Liver (tissue), 9 donors: ENCODE results near the gene NOL4L. TPM values are rescaled to one million over a fixed set of nuclear protein-coding genes. Genes with fewer than 3 reads are reported as not detected.

Experiments
- DNase-seq: peaks from one replicate; pipeline ENCODE4 v3.0.0-alpha.2; 2017; ENCODE audit warnings: low spot score
- H3K27ac ChIP-seq, 2 donors: one replicate each; pipeline ENCODE4 v1.7.0; 2013; ENCODE audit warnings: inconsistent platforms in 2 of 2, low read length in 2 of 2, control low read depth in 1 of 2, low read depth in 1 of 2, mild to moderate bottlenecking in 1 of 2
- H3K27me3 ChIP-seq, 4 donors: one replicate each; pipeline versions ENCODE4 v1.6.1 to v1.7.0; 2013; ENCODE audit warnings: low read length in 3 of 4, inconsistent platforms in 1 of 4, mild to moderate bottlenecking in 1 of 4, moderate library complexity in 1 of 4; ENCODE audit not compliant: control insufficient read depth in 4 of 4, insufficient read depth in 4 of 4
- H3K36me3 ChIP-seq, 4 donors: one replicate each; pipeline versions ENCODE4 v1.6.1 to v1.7.0; 2013; ENCODE audit warnings: low read length in 3 of 4, mild to moderate bottlenecking in 3 of 4, low read depth in 1 of 4, moderate library complexity in 1 of 4; ENCODE audit not compliant: control insufficient read depth in 4 of 4, insufficient read depth in 3 of 4
- H3K4me1 ChIP-seq, 4 donors: one replicate each; pipeline versions ENCODE4 v1.6.1 to v1.7.0; 2013; ENCODE audit warnings: low read length in 3 of 4, mild to moderate bottlenecking in 3 of 4, moderate library complexity in 1 of 4; ENCODE audit not compliant: control insufficient read depth in 4 of 4, insufficient read depth in 4 of 4
- H3K4me3 ChIP-seq, 3 donors: one replicate each; pipeline versions ENCODE4 v1.6.1 to v1.7.0; 2013; ENCODE audit warnings: low read length in 3 of 3, control low read depth in 1 of 3, low read depth in 1 of 3, mild to moderate bottlenecking in 1 of 3
- H3K9ac ChIP-seq, 2 donors: one replicate each; pipeline ENCODE4 v1.7.0; 2013; ENCODE audit warnings: low read length in 2 of 2, mild to moderate bottlenecking in 2 of 2, moderate library complexity in 2 of 2, control low read depth in 1 of 2, low read depth in 1 of 2
- H3K9me3 ChIP-seq, 4 donors: one replicate each; pipeline versions ENCODE4 v1.6.1 to v1.7.0; 2013; ENCODE audit warnings: low read length in 3 of 4; ENCODE audit not compliant: control insufficient read depth in 4 of 4
- CTCF ChIP-seq: fragments of 150-350 bp; IDR thresholded peaks from 2 replicates; pipeline ENCODE4 v1.5.1; 2017; ENCODE audit warnings: improper control_type of control experiment, low read depth, low read length; ENCODE audit not compliant: missing input control
- EGR1 ChIP-seq, 2 donors: IDR thresholded peaks; 2 replicates each; pipeline ENCODE4 v1.6.1; 2016 to 2018; ENCODE audit warnings: antibody characterized with exemption in 2 of 2, low read depth in 2 of 2
- FOXA1 ChIP-seq: IDR thresholded peaks from 2 replicates; pipeline ENCODE4 v1.6.1; 2016; ENCODE audit warnings: antibody characterized with exemption
- FOXA2 ChIP-seq: IDR thresholded peaks from 2 replicates; pipeline ENCODE4 v1.6.1; 2016; ENCODE audit warnings: antibody characterized with exemption
- GABPA ChIP-seq, 2 donors: IDR thresholded peaks in 1 of 2; conservative IDR thresholded peaks in 1 of 2; 2 replicates each; pipeline ENCODE4 v1.6.1; 2016; ENCODE audit warnings: antibody characterized with exemption in 2 of 2, mild to moderate bottlenecking in 1 of 2, moderate library complexity in 1 of 2
- HNF4G ChIP-seq: IDR thresholded peaks from 2 replicates; pipeline ENCODE4 v1.6.1; 2016; ENCODE audit warnings: antibody characterized with exemption
- JUND ChIP-seq, 2 donors: IDR thresholded peaks; 2 replicates each; pipeline ENCODE4 v1.6.1; 2016; ENCODE audit warnings: antibody characterized with exemption in 2 of 2
- NR2F2 ChIP-seq: IDR thresholded peaks from 2 replicates; pipeline ENCODE4 v1.6.1; 2016; ENCODE audit warnings: antibody characterized with exemption
- RAD21 ChIP-seq, 2 donors: IDR thresholded peaks; 2 replicates each; pipeline ENCODE4 v1.6.1; 2016; ENCODE audit warnings: antibody characterized with exemption in 2 of 2, mild to moderate bottlenecking in 2 of 2
- RXRA ChIP-seq, 2 donors: IDR thresholded peaks; 2 replicates each; pipeline ENCODE4 v1.6.1; 2017 to 2018; ENCODE audit warnings: antibody characterized with exemption in 2 of 2, mild to moderate bottlenecking in 1 of 2
- SP1 ChIP-seq: IDR thresholded peaks from 2 replicates; pipeline ENCODE4 v1.6.1; 2018; ENCODE audit warnings: antibody characterized with exemption, mild to moderate bottlenecking
- TAF1 ChIP-seq: conservative IDR thresholded peaks from 2 replicates; pipeline ENCODE4 v1.6.1; 2016; ENCODE audit warnings: antibody characterized with exemption, mild to moderate bottlenecking
- YY1 ChIP-seq: IDR thresholded peaks from 2 replicates; pipeline ENCODE4 v1.6.1; 2016; ENCODE audit warnings: antibody characterized with exemption, mild to moderate bottlenecking
- ZBTB33 ChIP-seq: IDR thresholded peaks from 2 replicates; pipeline ENCODE4 v1.6.1; 2016; ENCODE audit warnings: antibody characterized with exemption
- WGBS: extraction: QIAGEN DNeasy Blood & Tissue Kit; methylation state at CpG from one replicate; pipeline ENCODE4 v1.1.7; 2013; 5-methylcytosine and 5-hydroxymethylcytosine counted together
- polyA plus RNA-seq, 2 donors: library from polyadenylated mRNA; stranded (reverse) in 1 of 2; unstranded in 1 of 2; fragments of 200-250 nt in 1 of 2; fragments of >200 nt in 1 of 2; fragmentation: Nextera tagmentation in 1 of 2; extraction: Ambion mirVana in 1 of 2; gene quantifications; one replicate each; pipeline versions ENCODE4 v1.2.1 to v1.2.3, GENCODE V29; 2013 to 2015
- total RNA-seq, 2 donors: library from RNA; depleted of rRNA; stranded (reverse); fragments of >200 nt; gene quantifications; one replicate each; pipeline ENCODE4 v1.2.3, GENCODE V29; 2014
- TF ChIP-seq, protein P1 (sequence below): IDR thresholded peaks from 2 replicates; pipeline ENCODE4 v1.6.1; 2016; ENCODE audit warnings: antibody characterized with exemption, mild to moderate bottlenecking
- TF ChIP-seq, protein P2 (sequence below): IDR thresholded peaks from 2 replicates; pipeline ENCODE4 v1.6.1; 2016; ENCODE audit warnings: antibody characterized with exemption
- donor health status: healthy.
- donor health status: healthy.
- donor health status: healthy.
- donor health status: healthy.
- donor health status: healthy.

NOL4L gene
- total and polyA plus RNA-seq, 4 donors: 2.2 to 6.8 (median 4.3) TPM

DNA sequence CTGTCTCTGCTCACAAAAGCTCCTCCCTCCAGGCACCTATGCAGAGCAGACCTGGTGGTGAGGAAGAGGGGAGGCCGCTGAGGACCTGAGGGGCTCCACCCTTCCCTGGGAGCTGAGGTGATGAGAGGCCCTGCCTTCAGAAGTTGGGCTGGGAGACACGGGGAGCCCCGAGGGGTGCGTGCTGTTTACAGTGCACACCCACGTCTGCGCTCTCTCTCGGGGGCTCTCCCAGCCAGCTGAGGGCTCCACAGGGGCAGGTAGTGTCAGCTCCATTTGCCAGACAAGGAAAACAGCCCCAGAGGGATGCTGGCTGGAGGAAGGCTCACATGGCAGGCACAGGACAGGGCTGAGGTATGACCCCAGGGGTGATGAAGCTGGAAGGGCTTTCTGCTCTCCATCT lies 13.5 kb upstream of the NOL4L start:
- Histone ChIP-seq H3K9me3 (no peaks in the 10 kb centered on the region), H3K9ac (no peak overlapping the region), H3K4me3 (no peak overlapping the region), H3K27ac (no peak overlapping the region), H3K4me1 (no peaks in the 10 kb centered on the region), H3K36me3 (no peaks in the 10 kb centered on the region), H3K27me3 (no peaks in the 10 kb centered on the region)
- no peak for DNase-seq
- 60% methylated on average over 7 of the region's 7 CpGs for WGBS
- TF ChIP-seq JUND (IDR thresholded peaks at IDR 0.05) (no peak), FOXA2 (no peak), RAD21 (IDR thresholded peaks at IDR 0.05) (no peak), NR2F2 (no peak), GABPA (IDR thresholded peaks at IDR 0.05 in 1 of 2, conservative IDR thresholded peaks at IDR 0.05 in 1 of 2) (no peak), CTCF (no peak), RXRA (IDR thresholded peaks at IDR 0.05) (no peak), FOXA1 (no peak), TAF1 (no peak), ZBTB33 (no peak)
- TF ChIP-seq, protein P1, sequence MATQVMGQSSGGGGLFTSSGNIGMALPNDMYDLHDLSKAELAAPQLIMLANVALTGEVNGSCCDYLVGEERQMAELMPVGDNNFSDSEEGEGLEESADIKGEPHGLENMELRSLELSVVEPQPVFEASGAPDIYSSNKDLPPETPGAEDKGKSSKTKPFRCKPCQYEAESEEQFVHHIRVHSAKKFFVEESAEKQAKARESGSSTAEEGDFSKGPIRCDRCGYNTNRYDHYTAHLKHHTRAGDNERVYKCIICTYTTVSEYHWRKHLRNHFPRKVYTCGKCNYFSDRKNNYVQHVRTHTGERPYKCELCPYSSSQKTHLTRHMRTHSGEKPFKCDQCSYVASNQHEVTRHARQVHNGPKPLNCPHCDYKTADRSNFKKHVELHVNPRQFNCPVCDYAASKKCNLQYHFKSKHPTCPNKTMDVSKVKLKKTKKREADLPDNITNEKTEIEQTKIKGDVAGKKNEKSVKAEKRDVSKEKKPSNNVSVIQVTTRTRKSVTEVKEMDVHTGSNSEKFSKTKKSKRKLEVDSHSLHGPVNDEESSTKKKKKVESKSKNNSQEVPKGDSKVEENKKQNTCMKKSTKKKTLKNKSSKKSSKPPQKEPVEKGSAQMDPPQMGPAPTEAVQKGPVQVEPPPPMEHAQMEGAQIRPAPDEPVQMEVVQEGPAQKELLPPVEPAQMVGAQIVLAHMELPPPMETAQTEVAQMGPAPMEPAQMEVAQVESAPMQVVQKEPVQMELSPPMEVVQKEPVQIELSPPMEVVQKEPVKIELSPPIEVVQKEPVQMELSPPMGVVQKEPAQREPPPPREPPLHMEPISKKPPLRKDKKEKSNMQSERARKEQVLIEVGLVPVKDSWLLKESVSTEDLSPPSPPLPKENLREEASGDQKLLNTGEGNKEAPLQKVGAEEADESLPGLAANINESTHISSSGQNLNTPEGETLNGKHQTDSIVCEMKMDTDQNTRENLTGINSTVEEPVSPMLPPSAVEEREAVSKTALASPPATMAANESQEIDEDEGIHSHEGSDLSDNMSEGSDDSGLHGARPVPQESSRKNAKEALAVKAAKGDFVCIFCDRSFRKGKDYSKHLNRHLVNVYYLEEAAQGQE: no peak

DNA sequence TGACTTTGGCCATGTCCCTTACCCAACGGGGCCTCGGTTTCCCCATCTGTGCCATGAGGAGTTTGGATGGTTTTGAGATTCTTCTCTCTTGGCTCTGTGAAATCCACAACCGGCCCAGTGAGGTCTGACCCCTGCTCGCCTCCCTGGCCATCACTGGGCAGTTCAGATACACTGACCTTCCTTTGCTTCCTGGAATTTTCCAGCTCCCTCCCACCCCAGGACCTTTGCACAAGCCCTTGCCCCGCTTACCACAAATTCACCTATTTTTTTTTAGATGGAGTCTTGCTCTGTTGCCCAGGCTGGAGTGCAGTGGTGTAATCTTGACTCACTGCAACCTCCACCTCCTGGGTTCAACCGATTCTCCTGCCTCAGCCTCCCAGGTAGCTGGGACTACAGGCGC lies 12.6 kb upstream of the NOL4L start:
- Histone ChIP-seq H3K27ac (no peak overlapping the region), H3K27me3 (no peaks in the 10 kb centered on the region), H3K9me3 (no peaks in the 10 kb centered on the region), H3K4me1 (no peaks in the 10 kb centered on the region), H3K4me3 (no peak overlapping the region), H3K9ac (no peak overlapping the region), H3K36me3 (no peaks in the 10 kb centered on the region)
- WGBS: 89% methylated on average over 7 of the region's 7 CpGs
- DNase-seq: no peak
- TF ChIP-seq HNF4G (no peak), GABPA (IDR thresholded peaks at IDR 0.05 in 1 of 2, conservative IDR thresholded peaks at IDR 0.05 in 1 of 2) (no peak), CTCF (no peak), FOXA1 (no peak), YY1 (no peak), SP1 (no peak), FOXA2 (no peak), EGR1 (IDR thresholded peaks at IDR 0.05; ENCODE audit: low read depth in 2 of 2) (no peak), RAD21 (IDR thresholded peaks at IDR 0.05) (no peak), JUND (IDR thresholded peaks at IDR 0.05) (no peak), TAF1 (no peak), RXRA (IDR thresholded peaks at IDR 0.05) (no peak), ZBTB33 (no peak)
- TF ChIP-seq, protein P1: no peak
- TF ChIP-seq, protein P2, sequence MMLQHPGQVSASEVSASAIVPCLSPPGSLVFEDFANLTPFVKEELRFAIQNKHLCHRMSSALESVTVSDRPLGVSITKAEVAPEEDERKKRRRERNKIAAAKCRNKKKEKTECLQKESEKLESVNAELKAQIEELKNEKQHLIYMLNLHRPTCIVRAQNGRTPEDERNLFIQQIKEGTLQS: no peak
